H1 (cell line): ENCODE data around the gene SCN1B. TPM values are rescaled to one million over a fixed set of nuclear protein-coding genes. Genes with fewer than 3 reads are reported as not detected.

ENCODE experiments used
- CTCF ChIA-PET: fragments of 300-600 bp; sonication (Branson Sonifier 250); formaldehyde crosslinking; loops from one replicate; lab custom pipeline; 2021; ENCODE audit not compliant: partially characterized antibody; lab: Charles Lee
- POLR2A ChIA-PET: fragments of 300-600 bp; sonication (Branson Sonifier 250); formaldehyde crosslinking; loops from one replicate; lab custom pipeline; 2021; ENCODE audit warnings: inconsistent platforms; ENCODE audit not compliant: partially characterized antibody; lab: Charles Lee
- DNase-seq, 2 experiments: peaks; one replicate each; pipeline versions ENCODE4 v3.0.0 to v3.0.0-alpha.2; 2010 to 2022; ENCODE audit warnings: low spot score in 2 of 2, low read depth in 1 of 2, mixed read lengths in 1 of 2
- FAIRE-seq: peaks from 2 replicates; lab custom pipeline; 2011; peaks lifted over from hg19 to GRCh38; lab: Jason Lieb, UNC
- H2AFZ ChIP-seq: 2 replicates; pipeline ENCODE4 v1.8.1; 2012; ENCODE audit warnings: low read length, inconsistent platforms
- H2AK5ac ChIP-seq: 2 replicates; pipeline ENCODE4 v1.6.1; 2013; ENCODE audit warnings: low read depth, low read length
- H2BK120ac ChIP-seq: replicated peaks from 2 replicates; pipeline ENCODE3; 2013; ENCODE audit warnings: low read depth, low read length, inconsistent platforms
- H2BK12ac ChIP-seq: 2 replicates; pipeline ENCODE4 v1.6.1; 2013; ENCODE audit warnings: low read depth, low read length
- H2BK15ac ChIP-seq: 2 replicates; pipeline ENCODE4 v1.6.1; 2013; ENCODE audit warnings: low read length
- H2BK20ac ChIP-seq: 2 replicates; pipeline ENCODE4 v1.6.1; 2013; ENCODE audit warnings: low read length
- H2BK5ac ChIP-seq: 2 replicates; pipeline ENCODE4 v1.6.1; 2013; ENCODE audit warnings: low read depth, low read length
- H3K14ac ChIP-seq: 2 replicates; pipeline ENCODE4 v1.6.1; 2013; ENCODE audit warnings: inconsistent platforms; ENCODE audit not compliant: insufficient read length
- H3K18ac ChIP-seq: 2 replicates; pipeline ENCODE4 v1.6.1; 2013; ENCODE audit warnings: low read length; ENCODE audit errors: extremely low read depth
- H3K23ac ChIP-seq: 2 replicates; pipeline ENCODE4 v1.6.1; 2013; ENCODE audit warnings: inconsistent platforms; ENCODE audit not compliant: insufficient read length
- H3K23me2 ChIP-seq: 2 replicates; pipeline ENCODE4 v1.6.1; 2013; ENCODE audit warnings: low read depth, low read length
- H3K27ac ChIP-seq: 2 replicates; pipeline ENCODE4 v1.6.1; 2011; ENCODE audit warnings: low read depth, low read length, inconsistent platforms
- H3K27me3 ChIP-seq, 4 experiments: replicated peaks in 1 of 4; 1 replicate in 1 of 4; 2 replicates in 3 of 4; pipeline versions ENCODE4 v1.6.1 to v1.8.1; 2011 to 2013; ENCODE audit warnings: low read length in 3 of 4, mild to moderate bottlenecking in 3 of 4, inconsistent platforms in 2 of 4, mixed read lengths in 2 of 4, moderate library complexity in 1 of 4; ENCODE audit not compliant: control insufficient read depth in 3 of 4, insufficient read depth in 3 of 4; ENCODE audit errors: extremely low read depth in 1 of 4
- H3K36me3 ChIP-seq, 4 experiments: 2 replicates each; pipeline versions ENCODE4 v1.6.1 to v1.8.1; 2011 to 2013; ENCODE audit warnings: mild to moderate bottlenecking in 4 of 4, low read length in 3 of 4, moderate library complexity in 2 of 4, control low read depth in 1 of 4, inconsistent platforms in 1 of 4; ENCODE audit not compliant: insufficient read depth in 4 of 4, control insufficient read depth in 2 of 4
- H3K4ac ChIP-seq: replicated peaks from 2 replicates; pipeline ENCODE3; 2013; ENCODE audit warnings: low read length, low read depth, mixed read lengths, inconsistent platforms; ENCODE audit not compliant: insufficient read length
- H3K4me1 ChIP-seq, 4 experiments: replicated peaks in 1 of 4; 1 replicate in 1 of 4; 2 replicates in 3 of 4; pipeline versions ENCODE4 v1.6.1 to v1.8.1; 2011 to 2013; ENCODE audit warnings: low read length in 3 of 4, inconsistent platforms in 2 of 4, mixed read lengths in 1 of 4; ENCODE audit not compliant: insufficient read depth in 4 of 4, control insufficient read depth in 3 of 4
- H3K4me2 ChIP-seq, 2 experiments: 2 replicates each; pipeline versions ENCODE4 v1.6.1 to v1.8.1; 2011 to 2013; ENCODE audit warnings: low read depth in 2 of 2, low read length in 2 of 2, control low read depth in 1 of 2, inconsistent platforms in 1 of 2, mild to moderate bottlenecking in 1 of 2; ENCODE audit not compliant: insufficient read depth in 1 of 2
- H3K4me3 ChIP-seq, 4 experiments: fragments of 200-600, 300-600 bp in 1 of 4; sonication (generic), shearing (Covaris generic), sonication (Bioruptor Twin) in 1 of 4; 2 replicates each; pipeline versions ENCODE4 v1.5.1 to v1.8.1; 2011 to 2016; ENCODE audit warnings: low read length in 4 of 4, low read depth in 3 of 4, control low read depth in 2 of 4, inconsistent platforms in 2 of 4, mild to moderate bottlenecking in 2 of 4, mixed read lengths in 1 of 4, moderate library complexity in 1 of 4; ENCODE audit not compliant: insufficient read depth in 2 of 4; ENCODE audit errors: extremely low read depth in 1 of 4
- H3K56ac ChIP-seq: replicated peaks from 2 replicates; pipeline ENCODE3; 2013; ENCODE audit warnings: low read depth, mild to moderate bottlenecking, mixed read lengths, low read length, inconsistent platforms; ENCODE audit not compliant: insufficient read length
- H3K79me1 ChIP-seq: 2 replicates; pipeline ENCODE4 v1.6.1; 2013; ENCODE audit warnings: low read depth, low read length, control low read depth
- H3K79me2 ChIP-seq, 2 experiments: 2 replicates each; pipeline versions ENCODE4 v1.6.1 to v1.8.1; 2012 to 2013; ENCODE audit warnings: low read length in 2 of 2, mild to moderate bottlenecking in 2 of 2, inconsistent platforms in 1 of 2; ENCODE audit not compliant: insufficient read depth in 2 of 2, control insufficient read depth in 1 of 2
- H3K9ac ChIP-seq, 4 experiments: replicated peaks in 1 of 4; 1 replicate in 1 of 4; 2 replicates in 3 of 4; pipeline versions ENCODE4 v1.6.1 to v1.8.1; 2011 to 2013; ENCODE audit warnings: low read depth in 3 of 4, low read length in 3 of 4, control low read depth in 2 of 4, mild to moderate bottlenecking in 2 of 4, moderate library complexity in 2 of 4, inconsistent platforms in 1 of 4; ENCODE audit errors: extremely low read depth in 1 of 4
- H3K9me3 ChIP-seq, 2 experiments: 2 replicates each; pipeline versions ENCODE4 v1.6.1 to v1.8.1; 2012 to 2013; ENCODE audit warnings: mild to moderate bottlenecking in 2 of 2, moderate library complexity in 2 of 2, control low read depth in 1 of 2, inconsistent platforms in 1 of 2, low read depth in 1 of 2, low read length in 1 of 2, mixed read lengths in 1 of 2; ENCODE audit not compliant: insufficient read depth in 2 of 2
- H4K20me1 ChIP-seq, 2 experiments: replicated peaks in 1 of 2; 2 replicates each; pipeline versions ENCODE3 to v1.8.1; 2011 to 2013; ENCODE audit warnings: inconsistent platforms in 2 of 2, low read length in 2 of 2, mild to moderate bottlenecking in 1 of 2; ENCODE audit not compliant: insufficient read depth in 2 of 2, control insufficient read depth in 1 of 2
- H4K5ac ChIP-seq: 2 replicates; pipeline ENCODE4 v1.6.1; 2013; ENCODE audit warnings: low read length, low read depth, mixed read lengths, inconsistent platforms; ENCODE audit not compliant: insufficient read length
- H4K8ac ChIP-seq: 2 replicates; pipeline ENCODE4 v1.8.0; 2013; ENCODE audit warnings: mild to moderate bottlenecking, moderate library complexity, low read length, inconsistent platforms; ENCODE audit not compliant: insufficient read depth; ENCODE audit errors: extremely low read depth
- H4K91ac ChIP-seq: replicated peaks from 2 replicates; pipeline ENCODE3; 2013; ENCODE audit warnings: low read length, mixed read lengths, inconsistent platforms; ENCODE audit not compliant: insufficient read length
- GABPA ChIP-seq: IDR thresholded peaks from 2 replicates; pipeline ENCODE4 v1.6.1; 2011; ENCODE audit warnings: mild to moderate bottlenecking, low read length, moderate library complexity, borderline replicate concordance; ENCODE audit not compliant: insufficient read depth
- HDAC6 ChIP-seq: IDR thresholded peaks from one replicate; pipeline ENCODE4 v1.7.1; 2012; ENCODE audit warnings: low read depth, mild to moderate bottlenecking, inconsistent platforms, low read length, moderate library complexity
- MAFK ChIP-seq: IDR thresholded peaks from 2 replicates; pipeline ENCODE4 v1.6.1; 2012; ENCODE audit warnings: low read depth, mild to moderate bottlenecking, improper control_type of control experiment, low read length
- RFX5 ChIP-seq: IDR thresholded peaks from 2 replicates; pipeline ENCODE4 v1.6.1; 2011; ENCODE audit warnings: low read depth, low read length, improper control_type of control experiment, borderline replicate concordance
- SIRT6 ChIP-seq: IDR thresholded peaks from one replicate; pipeline ENCODE4 v1.7.1; 2012; ENCODE audit warnings: low read length, inconsistent platforms
- SIX5 ChIP-seq: IDR thresholded peaks from 2 replicates; pipeline ENCODE4 v1.6.1; 2011; ENCODE audit warnings: mild to moderate bottlenecking, low read depth, low read length
- ZNF274 ChIP-seq: IDR thresholded peaks from 2 replicates; pipeline ENCODE4 v1.7.0; 2012; ENCODE audit warnings: low read length, borderline replicate concordance; ENCODE audit errors: extremely low read depth
- WGBS, 2 experiments: shearing (Covaris generic) in 1 of 2; methylation state at CpG; one replicate each; pipeline versions ENCODE4 v1.1.6 to v1.1.7; 2013 to 2015; ENCODE audit warnings: low lambda C conversion rate in 2 of 2, mixed read lengths in 2 of 2, inconsistent platforms in 1 of 2, low coverage in 1 of 2, missing lambda C conversion rate in 1 of 2; ENCODE audit not compliant: insufficient replicate concordance in 2 of 2, insufficient coverage in 1 of 2, insufficient read length in 1 of 2; ENCODE audit errors: extremely low coverage in 1 of 2, missing lambda C conversion rate in 1 of 2; 5-methylcytosine and 5-hydroxymethylcytosine counted together
- polyA plus RNA-seq, 7 experiments: library from polyadenylated mRNA; depleted of rRNA in 3 of 7; stranded (reverse) in 5 of 7; unstranded in 2 of 7; fragments of >200 nt in 5 of 7; fragments of 200-250 nt in 2 of 7; gene quantifications; 1 replicate in 5 of 7; 2 replicates in 1 of 7; 4 replicates in 1 of 7; pipeline versions ENCODE4 v1.2.1 to v1.2.3, GENCODE V29; 2011 to 2013; ENCODE audit warnings: missing spikeins in 2 of 7, mixed read lengths in 2 of 7
- total RNA-seq: library from RNA; stranded (reverse); fragmentation: NEBNext Ultra II Directional; extraction: Animal tissue kit (Norgen Biotek cat#: 25700); gene quantifications from 2 replicates; pipeline ENCODE4 v1.2.1, GENCODE V29; 2021

SCN1B gene
- total and polyA plus RNA-seq, 2 of the 8 experiments (the other 6 are each of a cell fraction or from before 2014, with no cell fraction given): 3.1 to 3.5 TPM

- Histone ChIP-seq H4K8ac (no peak overlapping the region), H2AK5ac (no peak overlapping the region), H3K23ac (no peak overlapping the region), H4K91ac (no peak overlapping the region), H2BK120ac (no peak overlapping the region), H2BK5ac (no peak overlapping the region), H3K79me2 (no peaks in the 10 kb centered on the region), H3K23me2 (no peaks in the 10 kb centered on the region), H3K56ac (no peak overlapping the region), H3K79me1 (no peaks in the 10 kb centered on the region), H3K4ac (no peak overlapping the region), H3K27ac (no peak overlapping the region)
- CTCF ChIA-PET: interaction anchor here (0.6 to 1.7 kb wide), 7 partner anchors 10 to 476 kb away, joined by 3 to 4 read pairs (median 3); no protein-coding TSS in a partner anchor
- no peak for DNase-seq
- no peak for TF ChIP-seq RFX5
- no peak for TF ChIP-seq GABPA
- no peak for TF ChIP-seq HDAC6
- no peak for TF ChIP-seq SIX5
- no peak for TF ChIP-seq MAFK
- no peak for TF ChIP-seq ZNF274
- no peak for TF ChIP-seq SIRT6
- TF ChIP-seq, all 59 proteins: peak for 0
- H2BK12ac ChIP-seq: no peak overlapping the region
- no peak overlapping the region for H3K18ac ChIP-seq
- no peak overlapping the region for H3K14ac ChIP-seq
- POLR2A ChIA-PET: interaction anchor here (0.7 to 1.7 kb wide), 4 partner anchors 10 to 54 kb away, joined by 3 to 5 read pairs (median 4); partner anchors contain the start of gene GRAMD1A
- no peaks in the 10 kb centered on the region for H3K27me3 ChIP-seq
- peaks cover 2 to 7% (median 4%) of the 10 kb centered on the region in 4 experiments; a peak in 5 of 7 replicates for H3K4me1 ChIP-seq
- H3K36me3 ChIP-seq: no peaks in the 10 kb centered on the region
- H4K20me1 ChIP-seq: no peaks in the 10 kb centered on the region
- 93% methylated on average over 6 of the region's 6 CpGs; no CpG with 5 or more reads in 1 of the 2 experiments for WGBS, 2 experiments
- H3K9me3 ChIP-seq: no peaks in the 10 kb centered on the region
- FAIRE-seq: no peak
- no peak overlapping the region for H3K4me2 ChIP-seq
- H3K9ac ChIP-seq: no peak overlapping the region
- H2BK20ac ChIP-seq: no peak overlapping the region
- no peak overlapping the region for H3K4me3 ChIP-seq
- no peak overlapping the region for H4K5ac ChIP-seq
- H2AFZ ChIP-seq: no peak overlapping the region
- H2BK15ac ChIP-seq: no peak overlapping the region
These were observed 41.0 kb upstream of the SCN1B start for GRCh38 chr19:34989298-34989697.
